Testis (tissue), 3 donors: ENCODE measurements around the gene CABYR. TPM values are rescaled to one million over a fixed set of nuclear protein-coding genes. Genes with fewer than 3 reads are reported as not detected.

Source experiments
- DNase-seq: peaks from one replicate; pipeline ENCODE4 v3.0.0-alpha.2; 2019
- H3K27ac ChIP-seq, 2 donors: fragments of 200-600 bp; sonication (generic); one replicate each; pipeline ENCODE4 v1.5.1; 2019
- H3K27me3 ChIP-seq: fragments of 200-600 bp; sonication (generic); one replicate; pipeline ENCODE4 v1.5.1; 2019
- H3K36me3 ChIP-seq: fragments of 200-600 bp; sonication (generic); one replicate; pipeline ENCODE4 v1.5.1; 2017; ENCODE audit warnings: low read depth; ENCODE audit errors: missing control alignments
- H3K4me1 ChIP-seq: fragments of 200-600 bp; sonication (generic); one replicate; pipeline ENCODE4 v1.5.1; 2019
- H3K4me3 ChIP-seq, 2 donors: fragments of 200-600 bp; sonication (generic); one replicate each; pipeline ENCODE4 v1.5.1; 2017 to 2019
- H3K9me3 ChIP-seq: fragments of 200-600 bp; sonication (generic); one replicate; pipeline ENCODE4 v1.5.1; 2017
- POLR2A ChIP-seq: fragments of 450-650 bp; IDR thresholded peaks from one replicate; pipeline ENCODE4 v1.6.1; 2017; ENCODE audit warnings: antibody characterized with exemption, mild to moderate bottlenecking, moderate library complexity
- WGBS, 2 donors: methylation state at CpG; one replicate each; pipeline ENCODE4 v1.1.5; 2018; 5-methylcytosine and 5-hydroxymethylcytosine counted together
- intact Hi-C: fragments of 100-400 bp; cut with DNase I; formaldehyde crosslinking; loops from one replicate; pipeline ENCODE4 v1.15.1; 2023; ENCODE audit warnings: low total_unique reads
- polyA plus RNA-seq: library from polyadenylated mRNA; stranded (reverse); fragments of 350-450 nt; fragmentation: Illumina TruSeq; extraction: RNeasy Lipid Tissue Mini Kit (QIAGEN cat#74804); gene quantifications from one replicate; pipeline ENCODE4 v1.2.3, GENCODE V29; 2014; ENCODE audit warnings: low read depth, low replicate concordance; ENCODE audit not compliant: insufficient read depth
- total RNA-seq, 2 donors: library from RNA; depleted of rRNA; stranded (reverse); fragments of >200 nt; gene quantifications; one replicate each; pipeline ENCODE4 v1.2.3, GENCODE V29; 2016
- TF ChIP-seq, protein P1 (sequence below), 3 experiments: fragments of 450-650 bp in 2 of 3; fragments of 200-600 bp in 1 of 3; sonication (generic) in 1 of 3; IDR thresholded peaks; one replicate each; pipeline ENCODE4 v1.5.1; 2016 to 2019; ENCODE audit warnings: antibody characterized with exemption in 3 of 3, mild to moderate bottlenecking in 2 of 3, moderate library complexity in 1 of 3

The CABYR gene
- total and polyA plus RNA-seq, 3 donors from 2014 or later: 169 to 554 (median 451) TPM

DNA sequence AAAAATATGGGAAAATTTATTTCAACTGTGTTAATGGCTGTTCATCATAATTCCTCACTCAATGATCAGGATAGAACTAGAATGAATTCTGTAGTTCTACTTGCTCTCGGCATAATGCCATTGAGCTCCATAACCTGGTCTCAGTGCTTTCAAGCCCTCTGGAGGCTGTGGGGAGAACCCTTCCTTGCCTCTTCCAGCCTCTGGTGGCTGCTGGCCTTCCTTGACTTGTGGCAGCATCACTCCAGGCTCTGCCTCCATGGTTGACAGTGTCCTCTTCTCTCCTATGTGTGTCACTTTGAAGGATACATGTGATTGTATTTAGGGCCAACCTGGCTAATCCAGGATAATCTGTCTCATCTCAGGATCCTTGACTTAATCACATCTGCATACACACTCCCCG lies 26.9 kb upstream of the CABYR start:
- no peaks in the 10 kb centered on the region for H3K27me3 ChIP-seq
- 86% methylated on average over 2 of the region's 2 CpGs for WGBS, 2 donors
- H3K36me3 ChIP-seq: no peaks in the 10 kb centered on the region
- H3K4me3 ChIP-seq: no peak overlapping the region
- no peak overlapping the region for H3K27ac ChIP-seq
- DNase-seq: no peak
- no peaks in the 10 kb centered on the region for H3K9me3 ChIP-seq
- TF ChIP-seq, protein P1, sequence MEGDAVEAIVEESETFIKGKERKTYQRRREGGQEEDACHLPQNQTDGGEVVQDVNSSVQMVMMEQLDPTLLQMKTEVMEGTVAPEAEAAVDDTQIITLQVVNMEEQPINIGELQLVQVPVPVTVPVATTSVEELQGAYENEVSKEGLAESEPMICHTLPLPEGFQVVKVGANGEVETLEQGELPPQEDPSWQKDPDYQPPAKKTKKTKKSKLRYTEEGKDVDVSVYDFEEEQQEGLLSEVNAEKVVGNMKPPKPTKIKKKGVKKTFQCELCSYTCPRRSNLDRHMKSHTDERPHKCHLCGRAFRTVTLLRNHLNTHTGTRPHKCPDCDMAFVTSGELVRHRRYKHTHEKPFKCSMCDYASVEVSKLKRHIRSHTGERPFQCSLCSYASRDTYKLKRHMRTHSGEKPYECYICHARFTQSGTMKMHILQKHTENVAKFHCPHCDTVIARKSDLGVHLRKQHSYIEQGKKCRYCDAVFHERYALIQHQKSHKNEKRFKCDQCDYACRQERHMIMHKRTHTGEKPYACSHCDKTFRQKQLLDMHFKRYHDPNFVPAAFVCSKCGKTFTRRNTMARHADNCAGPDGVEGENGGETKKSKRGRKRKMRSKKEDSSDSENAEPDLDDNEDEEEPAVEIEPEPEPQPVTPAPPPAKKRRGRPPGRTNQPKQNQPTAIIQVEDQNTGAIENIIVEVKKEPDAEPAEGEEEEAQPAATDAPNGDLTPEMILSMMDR (IDR thresholded peaks at IDR 0.05): no peak
- TF ChIP-seq POLR2A: no peak
- intact Hi-C loops: no loop called here
- peaks cover 9% of the 10 kb centered on the region for H3K4me1 ChIP-seq

DNA sequence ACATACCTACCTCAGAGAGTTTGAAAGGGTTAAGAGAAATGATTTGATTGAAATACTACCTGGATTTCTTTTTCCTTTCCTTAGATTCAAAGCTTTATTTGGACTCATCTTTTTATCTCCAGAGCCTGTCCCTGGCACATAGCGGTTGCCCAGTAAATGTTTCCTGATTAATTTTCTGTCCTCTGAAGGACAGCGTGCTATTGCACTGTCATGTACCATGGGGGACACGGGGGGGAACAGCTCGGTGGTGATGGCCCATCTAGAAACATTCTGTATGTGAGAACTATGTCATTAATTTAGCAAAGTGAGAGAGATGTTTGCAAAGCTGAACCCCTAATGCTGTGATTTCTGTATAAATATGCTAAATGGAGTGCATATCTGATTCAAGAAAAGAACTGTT lies 26.4 kb upstream of the CABYR start:
- DNase-seq: no peak
- H3K4me3 ChIP-seq: no peak overlapping the region
- no peak overlapping the region for H3K27ac ChIP-seq
- H3K36me3 ChIP-seq: no peaks in the 10 kb centered on the region
- intact Hi-C loops: no loop called here
- H3K4me1 ChIP-seq: peaks cover 9% of the 10 kb centered on the region
- TF ChIP-seq, protein P1 (IDR thresholded peaks at IDR 0.05): no peak
- TF ChIP-seq POLR2A: no peak
- H3K9me3 ChIP-seq: no peaks in the 10 kb centered on the region
- WGBS, 2 donors: 71 to 89% methylated on average over 4 of the region's 4 CpGs
- H3K27me3 ChIP-seq: no peaks in the 10 kb centered on the region

DNA sequence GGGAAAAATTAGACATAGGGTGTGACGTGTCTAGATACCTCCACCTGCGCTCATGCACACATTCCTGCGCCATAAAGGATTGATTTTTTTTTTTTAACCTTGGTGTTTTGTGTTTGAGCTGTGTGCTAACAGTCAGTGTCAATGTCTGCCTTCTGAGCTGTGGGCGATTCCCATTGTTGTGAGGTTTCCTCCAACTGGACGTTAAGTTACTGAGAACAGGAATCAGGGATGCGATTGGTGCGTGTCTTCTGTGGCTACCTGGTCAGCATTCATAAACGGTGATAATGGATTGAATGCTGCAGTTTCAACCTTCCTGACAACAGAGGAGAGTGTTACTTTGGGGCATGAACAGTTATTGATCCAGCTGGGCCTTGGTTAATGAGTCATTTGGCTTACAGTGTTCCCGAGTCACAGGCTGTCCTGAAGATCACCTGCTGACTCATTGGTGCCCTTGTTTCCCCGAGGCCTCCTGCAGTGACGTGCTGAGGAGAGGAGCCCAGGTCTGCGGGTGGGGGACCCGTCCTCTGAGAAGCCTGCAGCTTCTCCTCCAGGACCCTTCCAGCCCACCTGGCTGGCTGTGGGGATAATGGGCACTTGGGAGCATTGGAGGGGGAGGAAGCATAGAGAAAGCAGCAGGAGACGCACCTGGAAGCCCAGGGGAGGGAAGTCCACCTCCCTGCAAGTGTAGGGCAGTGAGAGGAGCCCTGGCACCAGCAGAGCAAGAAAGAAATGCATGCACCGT lies 25.8 kb upstream of the CABYR start:
- Histone ChIP-seq H3K36me3 (no peaks in the 10 kb centered on the region), H3K27me3 (no peaks in the 10 kb centered on the region), H3K9me3 (no peaks in the 10 kb centered on the region), H3K4me1 (peaks cover 9% of the 10 kb centered on the region), H3K4me3 (no peak overlapping the region), H3K27ac (no peak overlapping the region)
- no peak for TF ChIP-seq POLR2A
- intact Hi-C loops: no loop called here
- WGBS, 2 donors: 86% methylated on average over 14 to 15 of the region's 15 CpGs
- DNase-seq: no peak

DNA sequence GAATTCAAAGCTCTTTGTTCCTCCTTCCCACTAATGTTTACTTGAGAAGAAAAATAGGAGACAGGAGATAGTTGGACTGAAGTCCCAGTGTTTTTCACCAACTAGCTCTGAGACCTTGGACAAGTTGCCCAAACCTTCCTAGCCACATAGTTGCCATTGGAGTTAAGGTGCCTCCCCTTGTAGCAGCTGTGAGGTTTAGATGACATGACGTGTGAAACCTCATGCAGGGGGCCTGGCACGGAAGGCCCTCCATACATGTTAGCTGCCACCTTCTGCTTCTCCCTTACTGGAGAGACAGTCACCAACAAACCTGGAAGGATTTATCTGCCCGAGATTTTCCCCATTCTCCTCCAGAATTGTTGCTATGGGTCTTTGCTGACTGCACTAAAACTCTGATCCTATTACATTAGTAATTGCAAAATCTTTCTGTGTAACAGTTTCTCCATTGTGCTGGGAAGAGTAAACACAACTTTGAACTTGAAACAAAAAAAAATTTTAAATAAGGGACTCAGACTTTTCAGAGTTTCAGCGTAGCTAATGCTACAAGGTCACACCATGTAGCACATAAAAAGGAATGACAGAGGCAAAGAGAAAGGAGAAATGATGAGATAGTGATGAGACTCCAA lies 23.8 kb upstream of the CABYR start:
- Histone ChIP-seq H3K9me3 (no peaks in the 10 kb centered on the region), H3K27me3 (no peaks in the 10 kb centered on the region), H3K4me1 (peaks cover 9% of the 10 kb centered on the region), H3K4me3 (no peak overlapping the region), H3K27ac (peak overlapping the region in 1 of 2 donors; percentile 6), H3K36me3 (no peaks in the 10 kb centered on the region)
- DNase-seq: peak; percentile 50
- TF ChIP-seq POLR2A: no peak
- TF ChIP-seq, protein P1 (IDR thresholded peaks at IDR 0.05): no peak
- intact Hi-C loops: no loop called here
- WGBS, 2 donors: 49 to 53% methylated on average over 4 of the region's 4 CpGs

DNA sequence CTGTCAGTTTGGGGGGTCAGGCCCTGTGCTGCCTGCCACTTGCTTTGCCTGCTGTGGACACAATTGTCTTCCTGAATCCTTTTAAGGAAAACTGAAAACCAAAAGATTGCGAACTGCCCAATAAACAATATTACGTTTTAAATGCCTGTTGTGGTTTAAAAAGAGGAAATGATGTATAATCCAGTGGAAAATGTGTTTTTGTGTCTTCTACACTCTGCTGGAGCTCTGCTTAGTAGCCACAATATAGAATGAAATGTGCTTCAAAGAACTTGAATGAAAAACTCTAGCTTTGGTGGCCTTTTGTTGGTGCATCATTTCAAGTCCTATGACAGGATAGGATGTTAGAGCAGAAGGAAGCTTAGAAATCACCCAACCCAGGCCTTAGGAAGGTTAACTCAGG lies 23.2 kb upstream of the CABYR start:
- H3K9me3 ChIP-seq: no peaks in the 10 kb centered on the region
- intact Hi-C loops: no loop called here
- WGBS, 2 donors: 52 to 54% methylated on average over 2 of the region's 2 CpGs
- H3K36me3 ChIP-seq: no peaks in the 10 kb centered on the region
- DNase-seq: no peak
- no peaks in the 10 kb centered on the region for H3K27me3 ChIP-seq
- no peak overlapping the region for H3K4me3 ChIP-seq
- TF ChIP-seq, protein P1 (IDR thresholded peaks at IDR 0.05): no peak
- TF ChIP-seq POLR2A: no peak
- H3K27ac ChIP-seq: peak overlapping the region in 1 of 2 donors; percentile 6
- peaks cover 9% of the 10 kb centered on the region for H3K4me1 ChIP-seq
